ENCODE measurements around the gene CCDC88B. TPM values are rescaled to one million over a fixed set of nuclear protein-coding genes. Genes with fewer than 3 reads are reported as not detected.

Gene CCDC88B
- total RNA-seq, 4 donors from 2014 or later, result 31.7 to 99.0 (median 43.9) TPM

DNA sequence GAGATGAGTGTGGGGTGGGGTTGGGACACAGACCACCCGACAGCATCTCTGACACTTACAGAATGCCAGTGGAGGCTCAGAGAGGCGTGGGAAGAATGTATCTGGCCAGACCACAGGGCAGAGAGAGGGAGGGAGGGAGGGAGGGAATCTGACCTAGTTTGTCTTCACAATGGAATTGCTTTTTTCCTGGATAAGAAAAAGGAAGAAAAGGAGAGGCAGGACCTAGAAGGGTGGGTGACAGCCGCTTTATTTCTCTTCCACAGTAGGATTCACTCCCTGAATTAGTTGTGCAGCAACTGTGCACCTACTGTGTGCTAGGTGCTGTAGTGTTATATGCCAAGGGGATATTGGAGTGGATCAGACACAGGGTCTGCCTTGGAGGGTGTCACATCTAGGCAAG, 45.2 kb upstream of the CCDC88B start:
- no peak for DNase-seq
- Histone ChIP-seq H3K4me1 (peaks cover 0 to 25% (median 17%) of the 10 kb centered on the region in 4 donors), H3K9me3 (no peaks in the 10 kb centered on the region), H3K4me3 (no peak overlapping the region), H3K36me3 (no peaks in the 10 kb centered on the region), H3K27me3 (peaks cover 0 to 66% of the 10 kb centered on the region in 2 donors), H3K27ac (no peak overlapping the region)
- TF ChIP-seq POLR2A (IDR thresholded peaks at IDR 0.05), result no peak
- TF ChIP-seq, protein P1, sequence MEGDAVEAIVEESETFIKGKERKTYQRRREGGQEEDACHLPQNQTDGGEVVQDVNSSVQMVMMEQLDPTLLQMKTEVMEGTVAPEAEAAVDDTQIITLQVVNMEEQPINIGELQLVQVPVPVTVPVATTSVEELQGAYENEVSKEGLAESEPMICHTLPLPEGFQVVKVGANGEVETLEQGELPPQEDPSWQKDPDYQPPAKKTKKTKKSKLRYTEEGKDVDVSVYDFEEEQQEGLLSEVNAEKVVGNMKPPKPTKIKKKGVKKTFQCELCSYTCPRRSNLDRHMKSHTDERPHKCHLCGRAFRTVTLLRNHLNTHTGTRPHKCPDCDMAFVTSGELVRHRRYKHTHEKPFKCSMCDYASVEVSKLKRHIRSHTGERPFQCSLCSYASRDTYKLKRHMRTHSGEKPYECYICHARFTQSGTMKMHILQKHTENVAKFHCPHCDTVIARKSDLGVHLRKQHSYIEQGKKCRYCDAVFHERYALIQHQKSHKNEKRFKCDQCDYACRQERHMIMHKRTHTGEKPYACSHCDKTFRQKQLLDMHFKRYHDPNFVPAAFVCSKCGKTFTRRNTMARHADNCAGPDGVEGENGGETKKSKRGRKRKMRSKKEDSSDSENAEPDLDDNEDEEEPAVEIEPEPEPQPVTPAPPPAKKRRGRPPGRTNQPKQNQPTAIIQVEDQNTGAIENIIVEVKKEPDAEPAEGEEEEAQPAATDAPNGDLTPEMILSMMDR (IDR thresholded peaks at IDR 0.05), result no peak

GRCh38 chr11:64295760-64296159, 44.2 kb upstream of the CCDC88B start:
- Histone ChIP-seq H3K27ac (no peak overlapping the region), H3K36me3 (no peaks in the 10 kb centered on the region), H3K9me3 (no peaks in the 10 kb centered on the region), H3K4me1 (peaks cover 0 to 35% (median 27%) of the 10 kb centered on the region in 4 donors), H3K27me3 (peaks cover 0 to 68% of the 10 kb centered on the region in 2 donors), H3K4me3 (no peak overlapping the region)
- TF ChIP-seq, protein P1 (IDR thresholded peaks at IDR 0.05), result no peak
- no peak for TF ChIP-seq POLR2A (IDR thresholded peaks at IDR 0.05)
- no peak for DNase-seq

DNA sequence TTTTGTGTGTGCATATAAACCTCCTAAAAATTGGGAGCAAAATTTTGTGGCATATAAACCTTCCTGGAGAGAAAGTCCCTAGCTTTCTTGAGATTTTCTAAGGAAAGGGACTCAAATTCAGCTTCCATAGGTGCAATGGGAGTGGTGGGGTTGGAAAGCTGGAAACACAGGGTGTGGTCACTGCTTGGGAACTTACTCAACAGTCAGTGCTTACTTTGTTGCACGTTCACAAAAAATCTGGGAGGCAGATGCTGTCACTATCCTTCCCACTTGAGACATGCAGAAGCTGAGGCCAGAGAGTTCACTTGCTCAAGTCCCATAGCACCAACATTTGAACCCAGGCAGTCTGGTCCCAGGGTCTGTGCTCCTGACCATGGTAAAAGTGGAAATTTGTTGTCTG, 43.8 kb upstream of the CCDC88B start:
- no peaks in the 10 kb centered on the region for H3K9me3 ChIP-seq
- H3K4me3 ChIP-seq, result no peak overlapping the region
- peaks cover 0 to 36% (median 29%) of the 10 kb centered on the region in 4 donors for H3K4me1 ChIP-seq
- DNase-seq, result no peak
- TF ChIP-seq POLR2A (IDR thresholded peaks at IDR 0.05), result no peak
- TF ChIP-seq, protein P1 (IDR thresholded peaks at IDR 0.05), result no peak
- peaks cover 0 to 64% of the 10 kb centered on the region in 2 donors for H3K27me3 ChIP-seq
- H3K36me3 ChIP-seq, result no peaks in the 10 kb centered on the region
- H3K27ac ChIP-seq, result no peak overlapping the region

GRCh38 chr11:64296830-64297698, 42.9 kb upstream of the CCDC88B start:
- no peaks in the 10 kb centered on the region for H3K36me3 ChIP-seq
- peaks cover 0 to 56% of the 10 kb centered on the region in 2 donors for H3K27me3 ChIP-seq
- TF ChIP-seq, protein P1 (IDR thresholded peaks at IDR 0.05), result no peak
- no peak for TF ChIP-seq POLR2A (IDR thresholded peaks at IDR 0.05)
- H3K4me3 ChIP-seq, result no peak overlapping the region
- H3K27ac ChIP-seq, result no peak overlapping the region
- H3K4me1 ChIP-seq, result peaks cover 0 to 28% (median 23%) of the 10 kb centered on the region in 4 donors
- DNase-seq, result peak in 1 of 3 donors; percentile 34
- H3K9me3 ChIP-seq, result no peaks in the 10 kb centered on the region

DNA sequence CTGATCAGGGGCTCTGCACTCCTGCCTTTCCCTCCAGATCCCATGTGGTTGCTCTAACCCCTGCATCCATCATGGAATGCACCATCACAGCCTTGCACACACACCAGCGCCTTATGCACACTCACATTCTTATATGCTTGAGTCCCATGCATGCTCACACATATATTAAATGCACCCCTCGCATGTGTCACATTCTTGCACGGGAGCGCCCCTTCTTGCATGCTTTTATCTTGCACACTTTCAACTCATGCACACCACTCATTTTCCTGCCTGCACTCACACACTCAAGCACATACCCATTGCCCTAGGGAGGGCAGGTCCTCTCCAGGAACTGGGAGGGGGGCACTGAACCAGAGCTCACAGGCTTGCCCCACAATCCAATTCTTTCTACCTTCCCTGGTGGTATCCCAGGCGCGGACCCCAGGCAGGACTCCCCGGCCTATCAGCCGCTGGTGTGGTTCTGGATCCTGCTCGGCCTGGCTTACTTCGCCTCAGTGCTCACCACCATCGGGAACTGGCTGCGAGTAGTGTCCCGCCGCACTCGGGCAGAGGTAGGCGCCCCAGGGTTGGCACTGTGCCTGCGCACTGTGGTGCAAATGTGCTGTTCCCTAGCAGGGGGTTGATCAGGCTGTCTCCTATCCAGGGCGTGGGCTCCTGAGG, 42.2 kb upstream of the CCDC88B start:
- Histone ChIP-seq H3K27me3 (peaks cover 0 to 48% of the 10 kb centered on the region in 2 donors), H3K4me1 (peaks cover 0 to 21% (median 19%) of the 10 kb centered on the region in 4 donors), H3K4me3 (no peak overlapping the region), H3K36me3 (no peaks in the 10 kb centered on the region), H3K27ac (no peak overlapping the region), H3K9me3 (no peaks in the 10 kb centered on the region)
- DNase-seq, result peak in 1 of 3 donors; percentile 54
- TF ChIP-seq POLR2A (IDR thresholded peaks at IDR 0.05), result no peak
- TF ChIP-seq, protein P1 (IDR thresholded peaks at IDR 0.05), result no peak
